GM10266 (cell line): ENCODE measurements around the gene GNG12.

Experiments
- DNase-seq: peaks from one replicate; pipeline ENCODE4 v3.0.0; 2012; ENCODE audit errors: extremely low spot score
- CTCF ChIP-seq: IDR thresholded peaks from 2 replicates; pipeline ENCODE4 v1.5.1; 2012; ENCODE audit warnings: mild to moderate bottlenecking, low read depth; ENCODE audit not compliant: control insufficient read depth, insufficient read depth; ENCODE audit errors: missing control alignments

The GNG12 gene

GRCh38 chr1:67755160-67755559 is 78.1 kb downstream of the GNG12 start:
- DNase-seq, result no peak
- TF ChIP-seq CTCF, result no peak

- no peak for TF ChIP-seq CTCF
- no peak for DNase-seq
Observed at GRCh38 chr1:67754526-67754920, 78.7 kb downstream of the GNG12 start.

- TF ChIP-seq CTCF, result no peak
- no peak for DNase-seq
Observed at GRCh38 chr1:67753776-67754525, 79.3 kb downstream of the GNG12 start.

GRCh38 chr1:67752306-67752705 is 81.0 kb downstream of the GNG12 start:
- DNase-seq, result no peak
- no peak for TF ChIP-seq CTCF

GRCh38 chr1:67750691-67751054 is 82.6 kb downstream of the GNG12 start:
- TF ChIP-seq CTCF, result no peak
- DNase-seq, result no peak

- DNase-seq, result no peak
- TF ChIP-seq CTCF, result no peak
Observed at GRCh38 chr1:67749844-67750690, 83.2 kb downstream of the GNG12 start.
